Uterus (tissue), 4 donors: ENCODE results near the gene DZIP1. TPM values are rescaled to one million over a fixed set of nuclear protein-coding genes. Genes with fewer than 3 reads are reported as not detected.

Source experiments
- DNase-seq, 2 donors: peaks; one replicate each; pipeline ENCODE4 v3.0.0-alpha.2; 2019 to 2020
- H3K27ac ChIP-seq, 2 donors: fragments of 200-600 bp; sonication (generic); 1 replicate in 1 of 2; 2 replicates in 1 of 2; pipeline ENCODE4 v1.5.1; 2016 to 2018
- H3K27me3 ChIP-seq, 2 donors: fragments of 200-600 bp; sonication (generic); one replicate each; pipeline ENCODE4 v1.5.1; 2018 to 2019; ENCODE audit warnings: control low read depth in 1 of 2
- H3K36me3 ChIP-seq, 2 donors: fragments of 200-600 bp; sonication (generic); one replicate each; pipeline ENCODE4 v1.5.1; 2019; ENCODE audit warnings: control low read depth in 1 of 2
- H3K4me1 ChIP-seq, 2 donors: fragments of 200-600 bp; sonication (generic); one replicate each; pipeline ENCODE4 v1.5.1; 2018 to 2019; ENCODE audit warnings: control low read depth in 1 of 2
- H3K4me3 ChIP-seq, 2 donors: fragments of 200-600 bp; sonication (generic); 1 replicate in 1 of 2; 2 replicates in 1 of 2; pipeline ENCODE4 v1.5.1; 2018 to 2019; ENCODE audit warnings: mild to moderate bottlenecking in 1 of 2
- H3K9me3 ChIP-seq, 2 donors: fragments of 200-600 bp; sonication (generic); one replicate each; pipeline ENCODE4 v1.5.1; 2019; ENCODE audit warnings: control low read depth in 1 of 2
- CTCF ChIP-seq, 4 experiments: fragments of 200-600 bp in 2 of 4; fragments of 450-650 bp in 2 of 4; sonication (generic) in 2 of 4; IDR thresholded peaks; one replicate each; pipeline ENCODE4 v1.5.1; 2016 to 2019; ENCODE audit warnings: antibody characterized with exemption in 4 of 4, mild to moderate bottlenecking in 2 of 4, moderate library complexity in 1 of 4
- POLR2A ChIP-seq, 2 donors: fragments of 450-650 bp; IDR thresholded peaks; one replicate each; pipeline ENCODE4 v1.6.1; 2016; ENCODE audit warnings: antibody characterized with exemption in 2 of 2, mild to moderate bottlenecking in 1 of 2, moderate library complexity in 1 of 2
- intact Hi-C: fragments of 100-400 bp; cut with DNase I; formaldehyde crosslinking; loops from one replicate; pipeline ENCODE4 v1.15.1; 2023; ENCODE audit warnings: low total_unique reads
- total RNA-seq, 4 donors: library from RNA; depleted of rRNA in 3 of 4; stranded (reverse); fragments of >200 nt in 3 of 4; gene quantifications; one replicate each; pipeline versions ENCODE4 v1.1.0 to v1.2.4, GENCODE V29; 2014 to 2023
- donor health status: DM: yes; HTN: yes; CAD: no.

DZIP1 gene
- total RNA-seq, 4 donors from 2014 or later = 24.1 to 65.3 (median 42.3) TPM

- intact Hi-C loops = no loop called here
- no peak for TF ChIP-seq POLR2A (IDR thresholded peaks at IDR 0.05)
- TF ChIP-seq CTCF (IDR thresholded peaks at IDR 0.05) = no peak
- Histone ChIP-seq H3K4me1 (no peaks in the 10 kb centered on the region), H3K4me3 (no peak overlapping the region), H3K27ac (no peak overlapping the region), H3K27me3 (no peaks in the 10 kb centered on the region), H3K36me3 (no peaks in the 10 kb centered on the region), H3K9me3 (no peaks in the 10 kb centered on the region)
- no peak for DNase-seq
These were observed 29.8 kb downstream of the DZIP1 start for GRCh38 chr13:95614641-95615245.

GRCh38 chr13:95608640-95609323 lies 35.7 kb downstream of the DZIP1 start:
- Histone ChIP-seq H3K27ac (no peak overlapping the region), H3K9me3 (no peaks in the 10 kb centered on the region), H3K27me3 (no peaks in the 10 kb centered on the region), H3K4me3 (no peak overlapping the region), H3K4me1 (no peaks in the 10 kb centered on the region), H3K36me3 (no peaks in the 10 kb centered on the region)
- TF ChIP-seq CTCF (IDR thresholded peaks at IDR 0.05) = no peak
- no peak for TF ChIP-seq POLR2A (IDR thresholded peaks at IDR 0.05)
- intact Hi-C loops = no loop called here
- DNase-seq = no peak

- intact Hi-C loops = no loop called here
- Histone ChIP-seq H3K4me1 (no peaks in the 10 kb centered on the region), H3K27ac (no peak overlapping the region), H3K4me3 (no peak overlapping the region), H3K36me3 (no peaks in the 10 kb centered on the region), H3K9me3 (no peaks in the 10 kb centered on the region), H3K27me3 (no peaks in the 10 kb centered on the region)
- no peak for DNase-seq
- no peak for TF ChIP-seq POLR2A (IDR thresholded peaks at IDR 0.05)
- TF ChIP-seq CTCF (IDR thresholded peaks at IDR 0.05) = no peak
These were observed 37.1 kb downstream of the DZIP1 start for GRCh38 chr13:95607366-95607765.

GRCh38 chr13:95605448-95606125 lies 38.9 kb downstream of the DZIP1 start:
- no peak overlapping the region for H3K27ac ChIP-seq
- H3K27me3 ChIP-seq = no peaks in the 10 kb centered on the region
- no peaks in the 10 kb centered on the region for H3K4me1 ChIP-seq
- no peak overlapping the region for H3K4me3 ChIP-seq
- intact Hi-C loops = no loop called here
- H3K9me3 ChIP-seq = no peaks in the 10 kb centered on the region
- no peaks in the 10 kb centered on the region for H3K36me3 ChIP-seq
- TF ChIP-seq POLR2A (IDR thresholded peaks at IDR 0.05) (no peak), CTCF (IDR thresholded peaks at IDR 0.05) (no peak)
- DNase-seq = no peak

- no peak overlapping the region for H3K27ac ChIP-seq
- H3K4me1 ChIP-seq = no peaks in the 10 kb centered on the region
- no peaks in the 10 kb centered on the region for H3K9me3 ChIP-seq
- H3K27me3 ChIP-seq = no peaks in the 10 kb centered on the region
- no peaks in the 10 kb centered on the region for H3K36me3 ChIP-seq
- no peak for DNase-seq
- TF ChIP-seq POLR2A (IDR thresholded peaks at IDR 0.05) (no peak), CTCF (IDR thresholded peaks at IDR 0.05) (no peak)
- no peak overlapping the region for H3K4me3 ChIP-seq
- intact Hi-C loops = no loop called here
These were observed 40.0 kb downstream of the DZIP1 start for GRCh38 chr13:95604556-95604915.
